CD4-positive, alpha-beta T cell (primary cell): ENCODE data around the gene VGF. TPM values are rescaled to one million over a fixed set of nuclear protein-coding genes. Genes with fewer than 3 reads are reported as not detected.
A peak's percentile ranks its signal among the peaks of the same experiment; 100 is the strongest.

Source experiments
- ATAC-seq: fragments of 200-7000 bp; cut with Tn5 transposase; one replicate; pipeline ENCODE4 v1.10.0; 2022; ENCODE audit warnings: mild to moderate bottlenecking; ENCODE audit not compliant: poor library complexity
- CTCF ChIA-PET: fragments of 350-600 bp; sonication (Branson Sonifier 250); formaldehyde crosslinking; loops from one replicate; lab custom pipeline; 2021; ENCODE audit warnings: antibody characterized with exemption, inconsistent platforms; lab: Charles Lee
- POLR2A ChIA-PET: fragments of 350-600 bp; sonication (Branson Sonifier 250); formaldehyde crosslinking; loops from one replicate; lab custom pipeline; 2021; ENCODE audit warnings: antibody characterized with exemption, inconsistent platforms; lab: Charles Lee
- DNase-seq, 14 experiments: peaks; one replicate each; pipeline ENCODE4 v3.0.0-alpha.2; 2013 to 2020; ENCODE audit warnings: mixed read lengths in 2 of 14
- H3K27ac ChIP-seq, 2 donors: one replicate each; pipeline versions ENCODE4 v1.5.1 to v1.7.0; 2013; ENCODE audit warnings: low read length in 2 of 2, low read depth in 1 of 2, mild to moderate bottlenecking in 1 of 2
- H3K27me3 ChIP-seq, 2 experiments: 1 replicate in 1 of 2; 2 replicates in 1 of 2; pipeline versions ENCODE4 v1.6.1 to v1.7.0; 2013; ENCODE audit warnings: low read length in 2 of 2, control low read depth in 1 of 2, mild to moderate bottlenecking in 1 of 2, moderate library complexity in 1 of 2; ENCODE audit not compliant: insufficient read depth in 2 of 2, control insufficient read depth in 1 of 2
- H3K36me3 ChIP-seq: one replicate; pipeline ENCODE4 v1.6.1; 2013; ENCODE audit warnings: low read length, control low read depth; ENCODE audit not compliant: insufficient read depth
- H3K4me1 ChIP-seq: one replicate; pipeline ENCODE4 v1.6.1; 2013; ENCODE audit warnings: low read length, control low read depth; ENCODE audit not compliant: insufficient read depth
- H3K4me3 ChIP-seq: one replicate; pipeline ENCODE4 v1.5.1; 2013; ENCODE audit warnings: mild to moderate bottlenecking, low read length, moderate library complexity
- H3K9me3 ChIP-seq, 2 experiments: 1 replicate in 1 of 2; 2 replicates in 1 of 2; pipeline versions ENCODE4 v1.6.1 to v1.7.0; 2013; ENCODE audit warnings: low read length in 2 of 2, mild to moderate bottlenecking in 2 of 2, control low read depth in 1 of 2, moderate library complexity in 1 of 2; ENCODE audit not compliant: control insufficient read depth in 1 of 2, insufficient read depth in 1 of 2
- H3K27ac Mint-ChIP-seq: one replicate; pipeline ENCODE4 v1.8.0; 2020; ENCODE audit warnings: mixed read lengths
- H3K27me3 Mint-ChIP-seq: one replicate; pipeline ENCODE4 v1.8.0; 2021; ENCODE audit warnings: mixed read lengths
- H3K36me3 Mint-ChIP-seq: one replicate; pipeline ENCODE4 v1.8.0; 2021; ENCODE audit warnings: low read depth, mixed read lengths
- H3K4me1 Mint-ChIP-seq: one replicate; pipeline ENCODE4 v1.8.0; 2021; ENCODE audit warnings: low read depth, mixed read lengths
- H3K4me3 Mint-ChIP-seq: one replicate; pipeline ENCODE4 v1.8.0; 2020; ENCODE audit warnings: mild to moderate bottlenecking, mixed read lengths
- H3K9me3 Mint-ChIP-seq: one replicate; pipeline ENCODE4 v1.8.0; 2020; ENCODE audit warnings: mixed read lengths
- intact Hi-C, 2 experiments: fragments of 100-400 bp; cut with DNase I in 1 of 2; cut with micrococcal nuclease in 1 of 2; formaldehyde crosslinking; loops; one replicate each; pipeline versions ENCODE4 v1.15.1 to v1.9.0; 2023 to 2025; cut with DNase I, micrococcal nuclease
- total RNA-seq, 174 experiments: library from RNA in 2 of 174; stranded (reverse) in 2 of 174; gene quantifications; one replicate each; pipeline ENCODE4 v1.2.3 and lab custom pipeline; 2021 to 2026
- TF ChIP-seq, protein P1 (sequence below): fragments of 200-600 bp; IDR thresholded peaks from one replicate; pipeline ENCODE4 v1.8.0; 2022; ENCODE audit warnings: antibody characterized with exemption, mild to moderate bottlenecking

The VGF gene
- total RNA-seq, 2 experiments from 2014 or later, result not detected

DNA sequence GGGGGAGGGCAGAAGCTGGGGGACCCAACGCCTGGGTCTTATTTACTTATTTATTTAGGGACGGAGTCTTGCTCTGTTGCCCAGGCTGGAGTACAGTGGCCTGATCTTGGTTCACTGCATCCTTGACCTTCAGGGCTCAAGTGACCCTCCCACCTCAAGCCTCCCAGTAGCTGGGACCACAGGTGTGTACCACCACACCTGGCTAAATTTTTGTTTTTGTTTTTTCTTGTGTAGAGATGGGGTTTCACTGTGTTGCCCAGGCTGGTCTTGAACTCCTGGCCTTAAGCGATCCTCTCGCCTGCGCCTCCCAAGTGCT is 37.2 kb upstream of the VGF start:
- TF ChIP-seq, protein P1, sequence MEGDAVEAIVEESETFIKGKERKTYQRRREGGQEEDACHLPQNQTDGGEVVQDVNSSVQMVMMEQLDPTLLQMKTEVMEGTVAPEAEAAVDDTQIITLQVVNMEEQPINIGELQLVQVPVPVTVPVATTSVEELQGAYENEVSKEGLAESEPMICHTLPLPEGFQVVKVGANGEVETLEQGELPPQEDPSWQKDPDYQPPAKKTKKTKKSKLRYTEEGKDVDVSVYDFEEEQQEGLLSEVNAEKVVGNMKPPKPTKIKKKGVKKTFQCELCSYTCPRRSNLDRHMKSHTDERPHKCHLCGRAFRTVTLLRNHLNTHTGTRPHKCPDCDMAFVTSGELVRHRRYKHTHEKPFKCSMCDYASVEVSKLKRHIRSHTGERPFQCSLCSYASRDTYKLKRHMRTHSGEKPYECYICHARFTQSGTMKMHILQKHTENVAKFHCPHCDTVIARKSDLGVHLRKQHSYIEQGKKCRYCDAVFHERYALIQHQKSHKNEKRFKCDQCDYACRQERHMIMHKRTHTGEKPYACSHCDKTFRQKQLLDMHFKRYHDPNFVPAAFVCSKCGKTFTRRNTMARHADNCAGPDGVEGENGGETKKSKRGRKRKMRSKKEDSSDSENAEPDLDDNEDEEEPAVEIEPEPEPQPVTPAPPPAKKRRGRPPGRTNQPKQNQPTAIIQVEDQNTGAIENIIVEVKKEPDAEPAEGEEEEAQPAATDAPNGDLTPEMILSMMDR, result no peak

DNA sequence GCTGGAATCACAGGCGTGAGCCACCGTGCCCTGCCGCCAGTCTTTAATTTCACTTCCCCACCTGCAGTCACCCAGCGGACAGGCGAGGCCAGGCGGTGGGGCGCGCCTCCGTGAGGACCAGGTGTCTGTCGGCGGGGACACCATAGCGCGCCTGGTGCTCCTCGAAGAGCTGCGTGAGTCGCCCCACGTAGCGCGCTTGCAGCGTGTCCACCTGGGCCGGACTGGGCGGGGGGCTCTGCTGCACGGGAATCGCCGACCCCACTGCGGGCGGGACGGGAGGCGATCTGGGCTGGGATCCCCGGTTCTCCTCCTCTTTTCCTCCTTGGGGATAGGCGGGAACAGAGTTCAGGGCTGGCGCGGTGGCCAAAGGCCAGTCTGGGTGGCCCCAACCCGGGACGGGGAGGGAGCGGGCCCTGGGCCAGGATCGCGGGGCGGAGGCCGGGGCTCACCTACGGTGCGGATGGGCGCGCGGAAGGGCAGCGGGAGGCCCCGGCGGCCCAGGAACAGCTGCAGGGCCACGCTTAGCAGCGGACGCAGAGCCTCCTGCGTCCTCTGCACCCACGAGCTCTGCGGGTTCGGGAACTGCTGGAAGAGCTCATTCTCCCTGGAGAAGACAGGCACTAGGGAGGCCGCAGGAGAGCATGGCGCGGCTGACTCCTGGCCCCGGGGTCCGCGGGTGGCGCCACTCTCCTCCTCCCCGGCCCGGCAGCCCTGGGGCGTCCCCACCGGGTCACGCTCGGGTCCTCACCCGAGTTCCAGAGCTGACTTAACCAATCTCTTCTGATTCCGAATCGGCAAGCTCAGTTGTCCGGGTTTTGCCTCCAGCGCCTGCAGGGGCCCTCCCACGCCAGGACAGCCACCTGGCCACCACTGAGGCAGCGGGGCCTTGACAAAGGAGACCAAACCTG is 36.6 kb upstream of the VGF start:
- H3K9me3 Mint-ChIP-seq, result no peaks in the 10 kb centered on the region
- ChIA-PET POLR2A (interaction anchor here (1.4 kb wide), 1 partner anchor 16 kb away, joined by 4 read pairs; the partner anchor contains the start of gene ZNHIT1), CTCF (interaction anchor here (0.5 kb wide), 2 partner anchors 19 to 303 kb away, joined by 3 to 5 read pairs; no protein-coding TSS in a partner anchor)
- peaks cover 15% of the 10 kb centered on the region for H3K4me1 Mint-ChIP-seq
- no peak overlapping the region for H3K4me3 Mint-ChIP-seq
- no peaks in the 10 kb centered on the region for H3K36me3 ChIP-seq
- H3K27me3 ChIP-seq, result peaks cover 18 to 24% of the 10 kb centered on the region in 2 experiments
- TF ChIP-seq, protein P1, result no peak
- H3K27ac ChIP-seq, result no peak overlapping the region
- peaks cover 37% of the 10 kb centered on the region for H3K4me1 ChIP-seq
- H3K9me3 ChIP-seq, result peaks cover 0 to 13% of the 10 kb centered on the region in 2 experiments
- intact Hi-C loops, result no loop called here
- H3K36me3 Mint-ChIP-seq, result peaks cover 4% of the 10 kb centered on the region
- ATAC-seq (no peak), DNase-seq (peak in 1 of 14 experiments; percentile 25)
- peaks cover 40% of the 10 kb centered on the region for H3K27me3 Mint-ChIP-seq
- no peak overlapping the region for H3K27ac Mint-ChIP-seq
- no peak overlapping the region for H3K4me3 ChIP-seq

More for the DNA sequence above, 37.2 kb upstream of the VGF start:
- no peak overlapping the region for H3K27ac ChIP-seq
- peaks cover 37% of the 10 kb centered on the region for H3K4me1 ChIP-seq
- H3K4me1 Mint-ChIP-seq, result peaks cover 15% of the 10 kb centered on the region
- no peak overlapping the region for H3K27ac Mint-ChIP-seq
- H3K9me3 ChIP-seq, result peaks cover 0 to 13% of the 10 kb centered on the region in 2 experiments
- ATAC-seq, result no peak
- no peaks in the 10 kb centered on the region for H3K9me3 Mint-ChIP-seq
- ChIA-PET CTCF (interaction anchor here (0.5 to 2.6 kb wide), 2 partner anchors 10 to 304 kb away, joined by 3 to 7 read pairs; no protein-coding TSS in a partner anchor), POLR2A (interaction anchor here (1.4 kb wide), 1 partner anchor 15 kb away, joined by 4 read pairs; the partner anchor contains the start of gene ZNHIT1)
- H3K4me3 Mint-ChIP-seq, result no peak overlapping the region
- intact Hi-C loops, result no loop called here
- no peak for DNase-seq
- H3K4me3 ChIP-seq, result no peak overlapping the region
- H3K36me3 Mint-ChIP-seq, result peaks cover 4% of the 10 kb centered on the region
- peaks cover 18 to 24% of the 10 kb centered on the region in 2 experiments for H3K27me3 ChIP-seq
- H3K27me3 Mint-ChIP-seq, result peaks cover 36% of the 10 kb centered on the region
- no peaks in the 10 kb centered on the region for H3K36me3 ChIP-seq

DNA sequence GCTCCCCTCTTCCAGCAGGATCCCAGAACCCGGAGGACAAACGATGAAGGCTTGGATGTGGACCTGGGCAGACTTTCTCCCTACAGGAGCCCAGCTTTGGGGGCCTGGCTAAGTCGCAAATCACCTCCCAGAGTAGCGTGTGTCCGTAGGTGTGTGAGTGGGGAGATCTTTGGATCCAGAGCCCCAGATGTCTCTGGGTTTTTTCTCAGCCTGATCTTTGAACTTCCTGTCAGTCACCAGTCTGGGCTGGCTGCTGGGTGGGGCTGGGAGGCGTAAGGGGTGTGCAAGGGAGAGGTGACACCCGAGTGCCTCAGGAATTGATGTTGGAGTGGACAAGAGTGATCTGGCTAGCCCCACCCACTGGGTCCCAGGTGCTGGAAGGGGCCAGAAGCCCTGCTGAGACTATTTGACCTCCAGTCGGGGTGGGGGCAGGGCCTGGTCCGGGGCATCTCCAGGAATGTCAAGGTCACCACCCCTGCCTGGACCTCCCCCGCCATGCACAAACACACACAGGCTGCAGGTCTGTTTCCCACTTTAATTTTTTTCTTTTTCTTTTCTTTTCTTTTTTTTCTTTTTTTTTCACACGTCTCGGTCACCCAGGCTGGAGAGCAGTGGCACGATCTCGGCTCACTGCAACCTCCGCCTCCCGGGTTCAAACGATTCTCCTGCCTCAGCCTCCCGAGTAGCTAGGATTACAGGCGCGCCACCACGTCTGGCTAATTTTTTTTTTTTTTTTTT is 35.7 kb upstream of the VGF start, which contains the start of gene MOGAT3:
TSS of gene MOGAT3 (minus strand) at position 175 of the 738 bp plus-strand sequence. CDS start 182 bp downstream, outside the sequence.
- H3K4me3 Mint-ChIP-seq, result peak within 1 kb of the TSS; percentile 79

More for the DNA sequence above, 35.7 kb upstream of the VGF start, which contains the start of gene MOGAT3:
- Histone ChIP-seq H3K27ac (no peak within 1 kb of the TSS), H3K36me3 (no peaks in the 10 kb centered on the region), H3K27me3 (peaks cover 18 to 24% of the 10 kb centered on the region in 2 experiments), H3K4me1 (peaks cover 37% of the 10 kb centered on the region), H3K9me3 (peaks cover 0 to 13% of the 10 kb centered on the region in 2 experiments), H3K4me3 (no peak within 1 kb of the TSS)
- Mint-ChIP-seq H3K9me3 (no peaks in the 10 kb centered on the region), H3K27ac (no peak within 1 kb of the TSS), H3K36me3 (peaks cover 4% of the 10 kb centered on the region), H3K27me3 (peaks cover 40% of the 10 kb centered on the region), H3K4me1 (peaks cover 15% of the 10 kb centered on the region)
- CTCF ChIA-PET, result no interaction called here
- TF ChIP-seq, protein P1, result no peak
- ATAC-seq (peak; percentile 58), DNase-seq (no peak)
- POLR2A ChIA-PET, result no interaction called here
- intact Hi-C loops, result no loop called here
